Measurements from ENCODE around the gene ETHE1. TPM values are rescaled to one million over a fixed set of nuclear protein-coding genes. Genes with fewer than 3 reads are reported as not detected.

ETHE1 gene
- polyA plus RNA-seq, 1 donor from 2014 or later: 40.9 TPM

GRCh38 chr19:43467730-43468129 lies 59.3 kb downstream of the ETHE1 start:
- Histone ChIP-seq H3K4me2 (ENCODE audit: low read length) (no peak overlapping the region), H3F3A (ENCODE audit: insufficient read depth, low read length, poor library complexity, severe bottlenecking) (no peaks in the 10 kb centered on the region)

GRCh38 chr19:43467276-43467675 lies 59.7 kb downstream of the ETHE1 start:
- Histone ChIP-seq H3F3A (ENCODE audit: insufficient read depth, low read length, poor library complexity, severe bottlenecking) (no peaks in the 10 kb centered on the region), H3K79me2 (replicated peaks; ENCODE audit: insufficient read depth, low read length) (no peaks in the 10 kb centered on the region), H3K9me3 (ENCODE audit: low read length) (no peaks in the 10 kb centered on the region), H3K9me2 (ENCODE audit: insufficient read depth, low read length) (no peaks in the 10 kb centered on the region), H2AFZ (ENCODE audit: low read depth, low read length) (no peak overlapping the region), H3K27me3 (ENCODE audit: insufficient read depth, low read depth, low read length) (no peaks in the 10 kb centered on the region), H3K27ac (ENCODE audit: low read length) (no peak overlapping the region), H3K36me3 (ENCODE audit: insufficient read depth, low read length) (no peaks in the 10 kb centered on the region), H3K4me2 (ENCODE audit: low read length) (no peak overlapping the region), H3K9ac (ENCODE audit: low read length) (no peak overlapping the region), H4K20me1 (ENCODE audit: insufficient read depth) (no peaks in the 10 kb centered on the region), H3K4me3 (ENCODE audit: low read length) (no peak overlapping the region)
- no peak for TF ChIP-seq EZH2 (IDR thresholded peaks at IDR 0.05; ENCODE audit: borderline replicate concordance, insufficient read depth, low read length, poor library complexity, severe bottlenecking)
- TF ChIP-seq REST (IDR thresholded peaks at IDR 0.05; ENCODE audit: borderline replicate concordance): no peak
- no peak for TF ChIP-seq EP300 (conservative IDR thresholded peaks at IDR 0.05; ENCODE audit: poor library complexity, severe bottlenecking)
- TF ChIP-seq RAD21 (conservative IDR thresholded peaks at IDR 0.05): no peak
- TF ChIP-seq POLR2AphosphoS5 (IDR thresholded peaks at IDR 0.05): no peak
- no peak for TF ChIP-seq SMC3 (conservative IDR thresholded peaks at IDR 0.05; ENCODE audit: poor library complexity)

More at GRCh38 chr19:43467730-43468129, 59.3 kb downstream of the ETHE1 start:
- TF ChIP-seq EP300 (conservative IDR thresholded peaks at IDR 0.05; ENCODE audit: poor library complexity, severe bottlenecking) (no peak), MXI1 (conservative IDR thresholded peaks at IDR 0.05; ENCODE audit: poor library complexity, severe bottlenecking) (no peak), SMC3 (conservative IDR thresholded peaks at IDR 0.05; ENCODE audit: poor library complexity) (no peak), CTCF (IDR thresholded peaks at IDR 0.05; ENCODE audit: poor library complexity, severe bottlenecking) (no peak), POLR2AphosphoS5 (IDR thresholded peaks at IDR 0.05) (no peak), REST (IDR thresholded peaks at IDR 0.05; ENCODE audit: borderline replicate concordance) (no peak), RAD21 (conservative IDR thresholded peaks at IDR 0.05) (no peak), TAF1 (IDR thresholded peaks at IDR 0.05; ENCODE audit: low read depth) (no peak), EZH2 (IDR thresholded peaks at IDR 0.05; ENCODE audit: borderline replicate concordance, insufficient read depth, low read length, poor library complexity, severe bottlenecking) (no peak)
- H3K27me3 ChIP-seq (ENCODE audit: insufficient read depth, low read depth, low read length): no peaks in the 10 kb centered on the region
- no peak overlapping the region for H3K27ac ChIP-seq (ENCODE audit: low read length)
- H3K9me3 ChIP-seq (ENCODE audit: low read length): no peaks in the 10 kb centered on the region
- H3K4me3 ChIP-seq (ENCODE audit: low read length): no peak overlapping the region
- no peaks in the 10 kb centered on the region for H3K9me2 ChIP-seq (ENCODE audit: insufficient read depth, low read length)
- H4K20me1 ChIP-seq (ENCODE audit: insufficient read depth): no peaks in the 10 kb centered on the region
- H2AFZ ChIP-seq (ENCODE audit: low read depth, low read length): no peak overlapping the region
- no peaks in the 10 kb centered on the region for H3K79me2 ChIP-seq (replicated peaks; ENCODE audit: insufficient read depth, low read length)
- H3K36me3 ChIP-seq (ENCODE audit: insufficient read depth, low read length): no peaks in the 10 kb centered on the region
- no peak overlapping the region for H3K9ac ChIP-seq (ENCODE audit: low read length)
